ENCODE results near the gene RAB40C.

GRCh38 chr16:649631-650030 lies 59.8 kb downstream of the RAB40C start:
- TF ChIP-seq CTCF (IDR thresholded peaks at IDR 0.05; ENCODE audit: poor library complexity) (no peak), EZH2 (IDR thresholded peaks at IDR 0.05; ENCODE audit: borderline replicate concordance) (no peak)

Measured in hepatocyte (in vitro differentiated cells).